Panc1 (cell line): ENCODE measurements around the gene TSC22D1. TPM values are rescaled to one million over a fixed set of nuclear protein-coding genes. Genes with fewer than 3 reads are reported as not detected.

Experiments used
- ATAC-seq: fragments of 200-7000 bp; cut with Tn5 transposase; 2 replicates; pipeline ENCODE4 v1.9.1; 2020; ENCODE audit warnings: mild to moderate bottlenecking, moderate library complexity
- BruUV-seq: library from RNA; stranded (reverse); fragments of 400-500 nt; replicated peaks from 2 replicates; lab custom pipeline; 2021; lab: Mats Ljungman, UMichigan
- CTCF ChIA-PET: fragments of 300-600 bp; sonication (Branson Sonifier 250); formaldehyde crosslinking; loops from one replicate; lab custom pipeline; 2022; ENCODE audit warnings: antibody characterized with exemption; lab: Charles Lee
- POLR2A ChIA-PET: fragments of 300-600 bp; sonication (Branson Sonifier 250); formaldehyde crosslinking; loops from one replicate; lab custom pipeline; 2022; ENCODE audit warnings: antibody characterized with exemption; lab: Charles Lee
- DNase-seq: peaks from one replicate; pipeline ENCODE4 v3.0.0-alpha.2; 2010; ENCODE audit warnings: low read depth, low spot score
- H3K27ac ChIP-seq: 2 replicates; pipeline ENCODE4 v1.5.1; 2011; ENCODE audit warnings: mild to moderate bottlenecking, low read length, inconsistent platforms
- H3K27me3 ChIP-seq: fragments of 200-500 bp; sonication (Bioruptor generic); 2 replicates; pipeline ENCODE4 v1.6.0; 2014; ENCODE audit warnings: low read length, inconsistent platforms; ENCODE audit not compliant: control insufficient read depth, insufficient read depth
- H3K36me3 ChIP-seq: fragments of 200-500 bp; sonication (Bioruptor generic); 2 replicates; pipeline ENCODE4 v1.5.1; 2014; ENCODE audit warnings: inconsistent platforms, mild to moderate bottlenecking, low read length, moderate library complexity; ENCODE audit not compliant: control insufficient read depth, insufficient read depth
- H3K4me1 ChIP-seq: 2 replicates; pipeline ENCODE4 v1.5.1; 2011; ENCODE audit warnings: inconsistent platforms, mild to moderate bottlenecking, low read length, moderate library complexity; ENCODE audit not compliant: control insufficient read depth, insufficient read depth
- H3K4me3 ChIP-seq, 2 experiments: 2 replicates each; pipeline ENCODE4 v1.5.1; 2011 to 2012; ENCODE audit warnings: low read depth in 2 of 2, low read length in 2 of 2, mild to moderate bottlenecking in 2 of 2, inconsistent platforms in 1 of 2, moderate library complexity in 1 of 2
- H3K9me3 ChIP-seq: fragments of 200-500 bp; sonication (Bioruptor generic); 2 replicates; pipeline ENCODE4 v1.5.1; 2014; ENCODE audit warnings: low read depth, mild to moderate bottlenecking, inconsistent platforms, low read length, moderate library complexity; ENCODE audit not compliant: control insufficient read depth, insufficient read depth
- POLR2AphosphoS5 ChIP-seq: IDR thresholded peaks from 2 replicates; pipeline ENCODE4 v1.6.1; 2012; ENCODE audit warnings: mild to moderate bottlenecking, low read depth, low read length, moderate library complexity
- SIN3A ChIP-seq: IDR thresholded peaks from 2 replicates; pipeline ENCODE4 v1.6.1; 2012; ENCODE audit warnings: low read depth, mild to moderate bottlenecking, low read length, moderate library complexity, borderline replicate concordance; ENCODE audit not compliant: insufficient read depth
- TCF7L2 ChIP-seq: IDR thresholded peaks from 2 replicates; pipeline ENCODE4 v1.6.1; 2011; ENCODE audit warnings: mild to moderate bottlenecking, low read depth, low read length, inconsistent platforms
- in situ Hi-C: cut with HindIII; loops from 2 replicates; pipeline ENCODE4 v1.10.0; 2016; ENCODE audit warnings: low sequenced_read_pairs, low pct_unique_long_range_greater_than_20kb
- intact Hi-C: fragments of 100-400 bp; cut with micrococcal nuclease; formaldehyde crosslinking; loops from one replicate; pipeline ENCODE4 v1.10.0; 2022; ENCODE audit not compliant: unreplicated experiment
- total RNA-seq: library from RNA; stranded (reverse); gene quantifications from one replicate; pipeline ENCODE4 v1.2.1, GENCODE V29; 2021; ENCODE audit not compliant: unreplicated experiment
- TF ChIP-seq, protein P1 (sequence below), 2 experiments: IDR thresholded peaks; 2 replicates each; pipeline ENCODE4 v1.6.1; 2011 to 2012; ENCODE audit warnings: low read depth in 2 of 2, control low read depth in 1 of 2, low read length in 1 of 2, mild to moderate bottlenecking in 1 of 2, moderate library complexity in 1 of 2; ENCODE audit not compliant: insufficient read depth in 1 of 2
- TF ChIP-seq, protein P2 (sequence below): fragments of 450-650 bp; IDR thresholded peaks from 2 replicates; pipeline ENCODE4 v1.5.1; 2017; ENCODE audit warnings: mild to moderate bottlenecking

TSC22D1 gene
- total RNA-seq, 1 experiment from 2014 or later = 31.8 TPM

DNA sequence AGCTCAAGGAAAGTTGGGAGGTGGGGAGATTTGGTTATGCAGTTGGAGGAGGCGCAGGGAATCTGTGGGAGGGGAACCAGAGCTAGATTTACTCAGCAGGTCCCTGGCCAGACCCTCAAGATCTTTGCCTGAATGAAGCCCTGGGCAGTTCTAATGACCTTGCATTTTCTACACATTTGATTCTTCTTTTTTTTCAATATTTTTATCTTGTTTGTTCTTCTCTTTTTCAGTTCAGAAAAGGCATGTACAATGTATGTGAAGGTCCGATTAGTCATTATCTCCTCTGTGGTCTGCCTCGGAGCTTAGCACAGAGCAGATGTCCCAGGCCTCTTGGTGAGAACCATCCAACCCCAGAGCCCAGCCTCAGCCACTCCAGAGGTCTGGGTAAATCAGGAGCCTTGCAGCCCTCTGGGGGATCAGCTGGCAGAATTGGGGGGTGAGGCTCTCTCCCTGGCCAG, 178.3 kb downstream of the TSC22D1 start:
- no peaks in the 10 kb centered on the region for H3K9me3 ChIP-seq
- H3K27ac ChIP-seq = no peak overlapping the region
- in situ Hi-C loops = no loop called here
- no peak for TF ChIP-seq POLR2AphosphoS5
- TF ChIP-seq SIN3A = no peak
- TF ChIP-seq TCF7L2 = no peak
- TF ChIP-seq, protein P1, sequence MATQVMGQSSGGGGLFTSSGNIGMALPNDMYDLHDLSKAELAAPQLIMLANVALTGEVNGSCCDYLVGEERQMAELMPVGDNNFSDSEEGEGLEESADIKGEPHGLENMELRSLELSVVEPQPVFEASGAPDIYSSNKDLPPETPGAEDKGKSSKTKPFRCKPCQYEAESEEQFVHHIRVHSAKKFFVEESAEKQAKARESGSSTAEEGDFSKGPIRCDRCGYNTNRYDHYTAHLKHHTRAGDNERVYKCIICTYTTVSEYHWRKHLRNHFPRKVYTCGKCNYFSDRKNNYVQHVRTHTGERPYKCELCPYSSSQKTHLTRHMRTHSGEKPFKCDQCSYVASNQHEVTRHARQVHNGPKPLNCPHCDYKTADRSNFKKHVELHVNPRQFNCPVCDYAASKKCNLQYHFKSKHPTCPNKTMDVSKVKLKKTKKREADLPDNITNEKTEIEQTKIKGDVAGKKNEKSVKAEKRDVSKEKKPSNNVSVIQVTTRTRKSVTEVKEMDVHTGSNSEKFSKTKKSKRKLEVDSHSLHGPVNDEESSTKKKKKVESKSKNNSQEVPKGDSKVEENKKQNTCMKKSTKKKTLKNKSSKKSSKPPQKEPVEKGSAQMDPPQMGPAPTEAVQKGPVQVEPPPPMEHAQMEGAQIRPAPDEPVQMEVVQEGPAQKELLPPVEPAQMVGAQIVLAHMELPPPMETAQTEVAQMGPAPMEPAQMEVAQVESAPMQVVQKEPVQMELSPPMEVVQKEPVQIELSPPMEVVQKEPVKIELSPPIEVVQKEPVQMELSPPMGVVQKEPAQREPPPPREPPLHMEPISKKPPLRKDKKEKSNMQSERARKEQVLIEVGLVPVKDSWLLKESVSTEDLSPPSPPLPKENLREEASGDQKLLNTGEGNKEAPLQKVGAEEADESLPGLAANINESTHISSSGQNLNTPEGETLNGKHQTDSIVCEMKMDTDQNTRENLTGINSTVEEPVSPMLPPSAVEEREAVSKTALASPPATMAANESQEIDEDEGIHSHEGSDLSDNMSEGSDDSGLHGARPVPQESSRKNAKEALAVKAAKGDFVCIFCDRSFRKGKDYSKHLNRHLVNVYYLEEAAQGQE (IDR thresholded peaks at IDR 0.05; ENCODE audit: insufficient read depth in 1 of 2, low read depth in 2 of 2, low read length in 1 of 2) = no peak
- TF ChIP-seq, protein P2, sequence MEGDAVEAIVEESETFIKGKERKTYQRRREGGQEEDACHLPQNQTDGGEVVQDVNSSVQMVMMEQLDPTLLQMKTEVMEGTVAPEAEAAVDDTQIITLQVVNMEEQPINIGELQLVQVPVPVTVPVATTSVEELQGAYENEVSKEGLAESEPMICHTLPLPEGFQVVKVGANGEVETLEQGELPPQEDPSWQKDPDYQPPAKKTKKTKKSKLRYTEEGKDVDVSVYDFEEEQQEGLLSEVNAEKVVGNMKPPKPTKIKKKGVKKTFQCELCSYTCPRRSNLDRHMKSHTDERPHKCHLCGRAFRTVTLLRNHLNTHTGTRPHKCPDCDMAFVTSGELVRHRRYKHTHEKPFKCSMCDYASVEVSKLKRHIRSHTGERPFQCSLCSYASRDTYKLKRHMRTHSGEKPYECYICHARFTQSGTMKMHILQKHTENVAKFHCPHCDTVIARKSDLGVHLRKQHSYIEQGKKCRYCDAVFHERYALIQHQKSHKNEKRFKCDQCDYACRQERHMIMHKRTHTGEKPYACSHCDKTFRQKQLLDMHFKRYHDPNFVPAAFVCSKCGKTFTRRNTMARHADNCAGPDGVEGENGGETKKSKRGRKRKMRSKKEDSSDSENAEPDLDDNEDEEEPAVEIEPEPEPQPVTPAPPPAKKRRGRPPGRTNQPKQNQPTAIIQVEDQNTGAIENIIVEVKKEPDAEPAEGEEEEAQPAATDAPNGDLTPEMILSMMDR = no peak
- ATAC-seq = no peak
- no peaks in the 10 kb centered on the region for H3K27me3 ChIP-seq
- no peaks in the 10 kb centered on the region for H3K36me3 ChIP-seq
- no peak for DNase-seq
- no TSS peak for BruUV-seq
- ChIA-PET CTCF (no interaction called here), POLR2A (no interaction called here)
- no peak overlapping the region for H3K4me3 ChIP-seq
- no peaks in the 10 kb centered on the region for H3K4me1 ChIP-seq
- intact Hi-C loops = no loop called here

DNA sequence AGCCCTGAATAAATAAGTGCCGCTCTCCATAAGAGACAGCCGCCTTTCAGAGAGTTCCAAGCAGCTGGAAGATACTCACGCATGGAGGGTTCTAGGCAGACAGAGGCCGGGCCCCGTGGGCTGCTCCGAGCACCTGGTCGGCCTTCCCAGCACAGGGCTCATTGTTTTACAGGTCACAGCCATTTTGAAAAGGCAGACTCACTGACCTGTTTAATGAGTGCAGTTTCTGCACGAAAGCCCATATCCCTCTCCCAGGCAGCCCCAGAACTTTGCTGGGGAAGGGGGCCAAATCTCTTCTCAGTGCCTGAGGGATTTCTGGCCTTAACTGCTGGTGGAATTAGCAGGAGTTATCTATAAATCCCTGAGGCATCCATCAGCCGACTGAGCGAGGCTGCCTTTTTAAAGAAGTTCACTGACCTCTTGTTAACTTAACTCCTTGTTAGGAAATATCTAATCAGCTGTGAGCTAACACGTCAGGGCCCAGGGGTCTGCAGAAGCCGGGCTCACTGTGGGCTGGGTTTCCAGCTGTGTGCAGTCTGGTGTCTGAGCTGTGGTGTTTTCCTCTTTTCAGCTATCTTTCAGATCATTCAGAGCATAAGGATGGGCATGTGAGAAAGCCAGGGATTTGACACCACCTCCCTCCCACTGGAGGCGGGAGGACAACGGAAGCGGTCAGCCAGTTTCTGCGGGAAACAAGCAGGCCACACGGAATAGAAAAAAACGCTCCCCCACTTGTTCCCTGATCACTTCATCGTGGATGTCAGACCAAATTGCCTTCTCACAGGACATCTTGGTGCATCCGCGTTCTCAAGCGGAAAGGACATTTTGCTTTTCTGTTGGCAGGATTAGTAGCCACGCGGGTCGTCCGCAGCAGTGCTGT, 179.2 kb downstream of the TSC22D1 start:
- CTCF ChIA-PET = no interaction called here
- no peaks in the 10 kb centered on the region for H3K36me3 ChIP-seq
- H3K27ac ChIP-seq = no peak overlapping the region
- intact Hi-C loops = no loop called here
- in situ Hi-C loops = no loop called here
- no peaks in the 10 kb centered on the region for H3K9me3 ChIP-seq
- BruUV-seq = no TSS peak
- TF ChIP-seq, protein P1 (IDR thresholded peaks at IDR 0.05; ENCODE audit: insufficient read depth in 1 of 2, low read depth in 2 of 2, low read length in 1 of 2) = no peak
- no peak for TF ChIP-seq TCF7L2
- TF ChIP-seq, protein P2 = no peak
- TF ChIP-seq SIN3A = no peak
- no peak for TF ChIP-seq POLR2AphosphoS5
- H3K27me3 ChIP-seq = no peaks in the 10 kb centered on the region
- DNase-seq (no peak), ATAC-seq (no peak)
- no peak overlapping the region for H3K4me3 ChIP-seq
- POLR2A ChIA-PET = no interaction called here
- no peaks in the 10 kb centered on the region for H3K4me1 ChIP-seq
